NT2/D1 (cell line): Measurements from ENCODE around the gene PLEKHA7.

Experiments
- SUZ12 ChIP-seq: IDR thresholded peaks from 2 replicates; pipeline ENCODE4 v1.6.1; 2011; ENCODE audit not compliant: insufficient read length, insufficient read depth; ENCODE audit errors: extremely low read depth
- YY1 ChIP-seq: IDR thresholded peaks from 2 replicates; pipeline ENCODE4 v1.6.1; 2011; ENCODE audit not compliant: insufficient read length, insufficient read depth
- ZNF274 ChIP-seq: IDR thresholded peaks from 2 replicates; pipeline ENCODE4 v1.6.1; 2011; ENCODE audit warnings: mild to moderate bottlenecking, low read depth, low read length

DNA sequence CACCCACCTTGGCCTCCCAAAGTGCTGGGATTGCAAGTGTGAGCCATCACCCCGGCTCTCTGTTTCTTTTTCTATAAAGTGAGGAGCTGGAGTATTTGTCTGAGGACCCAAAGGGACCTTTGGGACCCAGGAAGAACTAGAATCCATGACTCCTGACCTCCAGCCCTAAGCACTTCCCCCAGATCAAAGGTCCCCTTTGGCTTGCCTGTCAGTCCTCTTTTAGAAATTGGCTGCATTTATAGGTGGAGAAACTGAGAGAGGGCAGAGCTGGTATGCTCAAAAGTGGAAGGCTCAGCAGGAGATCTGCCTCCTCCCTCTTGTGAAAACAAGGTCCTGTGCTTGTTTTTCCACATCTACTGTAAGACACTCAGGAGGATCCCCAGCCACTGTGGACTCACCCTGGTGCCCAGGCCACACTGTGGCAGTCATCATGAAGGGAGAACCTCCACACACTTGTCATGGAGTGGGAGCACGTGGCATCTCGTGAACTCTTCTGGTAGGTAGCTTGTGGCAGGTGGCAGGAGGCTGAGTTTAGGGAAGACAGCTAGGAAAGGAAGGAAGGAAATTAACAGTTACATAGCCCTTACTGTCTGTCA, 12.4 kb upstream of the PLEKHA7 start:
- TF ChIP-seq ZNF274 (no peak), SUZ12 (no peak), YY1 (no peak)
